NCI-H524 treated with DMSO at 0.1 percent for 48 hours (cell line): ENCODE data around the gene EFL1.

Source experiments
- DNase-seq: peaks from one replicate; lab custom pipeline; 2025; lab: John Stamatoyannopoulos, UW

EFL1 gene

GRCh38 chr15:82124331-82125263 lies 137.9 kb downstream of the EFL1 start:
- DNase-seq, result no peak

- no peak for DNase-seq
Measured at GRCh38 chr15:82122746-82123400, 139.7 kb downstream of the EFL1 start.

GRCh38 chr15:82118040-82118439 lies 144.5 kb downstream of the EFL1 start:
- no peak for DNase-seq

- no peak for DNase-seq
Measured at GRCh38 chr15:82117296-82117695, 145.2 kb downstream of the EFL1 start.

GRCh38 chr15:82114660-82115059 lies 147.9 kb downstream of the EFL1 start:
- no peak for DNase-seq

GRCh38 chr15:82113106-82113715 lies 149.3 kb downstream of the EFL1 start:
- DNase-seq, result no peak

GRCh38 chr15:82111918-82112317 lies 150.6 kb downstream of the EFL1 start:
- DNase-seq, result no peak

GRCh38 chr15:82110144-82110543 lies 152.4 kb downstream of the EFL1 start:
- no peak for DNase-seq

GRCh38 chr15:82108489-82109078 lies 153.9 kb downstream of the EFL1 start:
- no peak for DNase-seq

- no peak for DNase-seq
Measured at GRCh38 chr15:82106679-82107078, 155.9 kb downstream of the EFL1 start.

- DNase-seq, result no peak
Measured at GRCh38 chr15:82105451-82106215, 156.9 kb downstream of the EFL1 start.

- no peak for DNase-seq
Measured at GRCh38 chr15:82103468-82103867, 159.1 kb downstream of the EFL1 start.

GRCh38 chr15:82100111-82100929 lies 162.2 kb downstream of the EFL1 start:
- DNase-seq, result peak; percentile 60

- DNase-seq, result no peak
Measured at GRCh38 chr15:82098674-82099073, 163.9 kb downstream of the EFL1 start.

- no peak for DNase-seq
Measured at GRCh38 chr15:82095803-82096202, 166.7 kb downstream of the EFL1 start.

GRCh38 chr15:82093774-82094211 lies 168.7 kb downstream of the EFL1 start:
- no peak for DNase-seq

GRCh38 chr15:82093325-82093724 lies 169.2 kb downstream of the EFL1 start:
- no peak for DNase-seq

GRCh38 chr15:82091636-82092140 lies 170.8 kb downstream of the EFL1 start:
- no peak for DNase-seq

- no peak for DNase-seq
Measured at GRCh38 chr15:82086243-82086995, 176.1 kb downstream of the EFL1 start.
